Stimulated activated CD4-positive, alpha-beta T cell treated with anti-CD3 and anti-CD28 coated beads, Interleukin-2, amount 100 ng/mL, for 24 hours (primary cell): ENCODE measurements around the gene MUSTN1.

Experiments
- DNase-seq, 2 donors: peaks; one replicate each; pipeline ENCODE4 v3.0.0-alpha.2; 2020

The MUSTN1 gene

DNA sequence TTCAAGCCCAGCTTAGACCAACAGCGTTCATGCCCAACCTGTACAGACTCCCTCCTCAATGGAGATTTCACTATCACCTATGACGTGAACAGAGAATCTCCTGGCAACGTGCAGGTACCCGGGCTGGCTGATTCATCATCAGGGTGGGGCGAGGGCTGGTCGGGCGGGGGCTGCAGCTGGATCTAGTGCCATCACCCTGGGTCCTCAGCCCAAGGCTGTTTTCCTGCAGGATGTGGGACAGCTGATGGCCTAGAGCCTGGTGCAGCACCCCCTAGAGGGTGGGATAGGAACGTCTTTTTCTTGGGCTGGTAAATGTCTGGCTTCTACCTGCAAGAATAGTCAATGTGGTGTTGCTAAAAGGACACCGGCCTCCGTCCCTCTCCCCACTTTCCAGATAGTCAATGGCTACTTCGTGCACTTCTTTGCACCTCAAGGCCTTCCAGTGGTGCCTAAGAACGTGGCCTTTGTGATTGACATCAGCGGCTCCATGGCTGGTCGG lies 35.8 kb downstream of the MUSTN1 start:
- DNase-seq, result peak; percentile 21 to 33

DNA sequence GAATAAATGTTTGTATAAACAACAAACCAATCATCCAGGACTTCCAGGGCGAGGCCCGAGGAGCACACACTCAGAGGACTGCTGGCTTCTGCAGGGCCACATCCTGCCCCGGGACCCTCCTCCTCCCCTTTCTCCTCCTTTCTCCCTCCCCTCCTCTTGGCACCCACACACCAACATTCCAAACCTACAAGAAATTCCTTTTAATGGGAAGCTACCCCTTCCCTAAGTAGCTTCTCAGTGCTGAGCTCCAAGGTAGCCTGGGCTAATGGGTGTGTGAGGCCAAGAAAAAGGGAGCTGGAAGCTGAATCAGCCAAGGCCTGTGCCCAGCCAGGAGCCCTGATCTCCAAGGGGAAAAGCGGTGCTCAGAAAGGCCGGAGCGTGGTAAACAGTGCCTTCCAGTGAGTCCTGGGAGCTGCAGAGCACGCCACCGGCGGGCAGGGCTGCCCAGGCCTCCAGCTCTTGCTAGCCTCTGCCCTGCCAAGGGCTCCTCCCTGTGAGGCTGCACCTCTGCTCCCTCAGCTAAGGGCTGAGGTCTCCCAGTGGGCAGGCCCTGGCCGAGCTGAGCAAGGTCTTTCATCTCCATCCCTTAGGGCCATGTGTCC lies 36.3 kb downstream of the MUSTN1 start:
- no peak for DNase-seq

DNA sequence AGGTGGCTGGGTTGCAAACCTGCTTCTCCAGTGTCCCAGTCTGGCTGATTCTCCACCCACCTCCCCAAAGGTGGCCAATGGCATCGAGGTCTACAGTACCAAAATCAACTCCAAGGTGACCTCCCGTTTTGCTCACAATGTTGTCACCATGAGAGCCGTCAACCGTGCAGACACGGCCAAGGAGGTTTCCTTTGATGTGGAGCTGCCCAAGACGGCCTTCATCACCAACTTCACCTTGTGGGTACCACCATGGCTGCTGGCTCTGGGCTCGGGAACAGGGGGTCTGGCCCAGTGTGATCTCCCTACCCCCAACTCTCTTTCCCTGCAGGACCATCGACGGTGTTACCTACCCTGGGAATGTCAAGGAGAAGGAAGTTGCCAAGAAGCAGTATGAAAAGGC lies 38.4 kb downstream of the MUSTN1 start:
- no peak for DNase-seq

DNA sequence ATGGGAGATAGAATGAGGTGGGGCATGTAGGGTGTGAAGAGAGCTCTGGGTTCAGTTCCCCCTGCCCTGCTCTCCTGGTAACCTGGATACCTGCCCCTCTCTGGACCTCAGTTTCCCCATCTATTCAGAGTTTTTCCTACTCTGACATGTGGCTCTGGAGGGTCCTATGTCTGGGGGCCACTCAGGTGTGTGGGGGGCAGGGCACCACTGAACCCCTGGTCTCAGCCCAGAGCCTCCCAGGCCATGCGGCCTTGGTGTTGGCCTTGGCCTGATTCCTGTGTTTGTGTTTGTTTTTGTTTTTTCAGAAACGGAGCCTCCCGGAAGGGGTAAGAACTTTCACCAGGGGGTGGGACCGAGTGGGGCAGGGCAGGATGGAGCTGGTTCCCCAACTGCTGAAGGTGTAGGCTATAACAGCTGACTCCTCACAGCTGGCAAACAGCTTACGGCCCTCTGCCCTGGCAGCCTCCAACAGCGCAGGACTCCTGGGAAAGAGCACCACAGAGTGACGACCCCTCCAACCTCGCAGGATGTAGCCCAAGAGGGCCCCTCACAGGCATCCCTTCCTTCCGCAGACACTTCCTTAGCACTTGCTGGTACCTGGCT lies 39.4 kb downstream of the MUSTN1 start:
- no peak for DNase-seq

DNA sequence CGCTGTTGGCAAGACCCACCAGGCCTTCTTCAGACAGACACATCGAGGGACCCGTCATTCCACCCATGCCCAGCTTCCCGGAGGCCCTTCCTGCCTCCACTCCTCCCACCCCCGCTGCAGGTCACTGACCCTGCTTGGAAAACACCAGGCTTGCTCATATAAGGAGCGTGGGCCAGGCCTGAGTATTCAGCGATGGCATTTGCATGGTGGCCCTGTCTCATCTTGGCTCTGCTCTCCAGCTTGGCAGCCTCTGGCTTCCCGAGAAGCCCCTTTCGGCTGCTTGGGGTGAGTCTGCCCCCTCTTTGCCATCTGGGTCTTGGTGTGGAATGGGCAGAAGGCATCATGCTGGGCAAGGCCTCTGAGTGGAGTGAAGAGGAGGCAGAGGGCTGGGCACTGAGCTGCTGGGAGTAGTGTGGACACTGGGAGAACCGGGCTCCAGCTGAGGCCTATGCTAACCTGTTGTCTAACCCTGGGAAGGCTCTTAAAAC lies 40.2 kb downstream of the MUSTN1 start, which contains the start of gene ITIH3:
Gene ITIH3 (plus strand): TSS at position 185 of the 488 bp plus-strand sequence. CDS start 8 bp downstream, at position 193.
- DNase-seq, result no peak

DNA sequence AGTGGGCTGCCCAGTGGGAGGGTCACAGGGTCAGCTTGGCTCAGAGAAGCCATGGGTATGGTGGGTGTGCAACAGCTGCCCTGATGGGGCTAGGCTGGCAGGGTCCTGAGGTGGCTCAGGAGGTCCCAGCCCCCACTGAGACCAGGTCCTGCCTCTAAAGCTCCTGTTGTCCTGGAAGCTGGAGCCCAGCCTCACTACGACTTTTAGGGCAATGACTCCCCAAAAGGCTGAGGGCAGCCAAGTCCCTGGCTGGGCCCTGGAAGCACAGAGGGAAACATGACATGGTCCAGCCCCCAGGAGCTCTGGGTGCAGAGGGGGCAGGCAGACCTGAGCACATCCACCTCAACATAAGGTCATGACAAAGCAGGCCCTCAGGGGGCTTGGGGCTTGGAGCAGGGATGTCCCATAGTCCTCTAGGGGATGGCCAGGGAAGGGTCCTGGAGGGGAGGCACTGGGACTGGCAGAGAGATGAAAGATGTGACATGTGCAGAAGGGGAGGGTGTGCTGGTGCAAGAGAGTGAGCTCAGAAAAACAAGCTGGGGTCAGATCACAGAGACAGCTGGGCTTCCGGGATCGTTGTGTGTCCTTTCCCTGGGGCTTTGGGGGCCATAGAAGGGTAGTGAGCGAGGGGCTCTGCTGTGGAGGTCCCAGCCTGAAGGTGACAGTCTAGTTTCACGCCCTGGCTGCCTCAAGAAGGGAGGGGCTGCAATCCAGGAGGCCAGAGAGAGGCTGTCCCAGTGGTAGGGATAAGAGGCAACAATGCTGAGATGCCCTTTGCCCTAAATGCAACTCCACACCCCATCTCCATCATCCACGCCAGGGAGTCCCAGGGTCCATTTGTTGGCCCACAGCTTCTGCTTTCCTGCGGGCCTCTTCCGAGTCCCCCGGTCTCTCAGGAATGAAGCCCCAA lies 40.9 kb downstream of the MUSTN1 start:
- DNase-seq, result no peak

DNA sequence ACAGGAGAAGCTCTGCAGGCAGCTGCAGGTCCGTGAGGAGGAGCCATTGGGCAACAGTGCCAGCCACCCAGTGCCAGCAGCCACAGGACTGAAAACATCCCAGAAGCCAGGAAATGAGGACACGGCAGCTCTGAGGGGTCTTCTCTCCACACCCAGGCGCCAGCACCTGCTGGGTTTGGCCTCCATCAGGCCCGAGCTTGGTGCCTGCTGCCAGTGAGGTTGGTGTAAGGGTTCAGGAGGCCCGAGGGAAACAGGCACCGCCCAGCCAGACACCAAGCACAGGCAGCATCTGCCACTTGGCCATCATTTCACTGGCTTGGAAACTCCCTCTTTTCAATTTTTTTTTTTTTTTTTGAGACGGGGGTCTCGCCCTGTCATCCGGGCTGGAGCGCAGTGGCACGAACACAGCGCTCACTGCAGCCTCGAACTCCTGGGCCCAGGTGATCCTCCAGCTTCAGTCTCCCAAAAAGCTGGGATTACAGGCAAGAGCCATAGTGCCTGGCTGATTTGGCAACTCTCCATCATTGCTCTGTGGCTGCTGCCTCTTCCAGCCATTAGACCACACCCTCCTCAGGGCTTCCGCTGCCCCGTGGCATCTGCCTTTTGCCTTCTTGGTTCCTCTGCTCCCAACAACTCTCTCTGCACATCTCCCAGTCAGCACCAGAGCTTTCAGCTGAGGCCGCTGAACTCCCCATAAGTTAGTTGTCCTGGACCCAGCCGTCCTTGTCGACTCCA lies 41.7 kb downstream of the MUSTN1 start:
- no peak for DNase-seq

DNA sequence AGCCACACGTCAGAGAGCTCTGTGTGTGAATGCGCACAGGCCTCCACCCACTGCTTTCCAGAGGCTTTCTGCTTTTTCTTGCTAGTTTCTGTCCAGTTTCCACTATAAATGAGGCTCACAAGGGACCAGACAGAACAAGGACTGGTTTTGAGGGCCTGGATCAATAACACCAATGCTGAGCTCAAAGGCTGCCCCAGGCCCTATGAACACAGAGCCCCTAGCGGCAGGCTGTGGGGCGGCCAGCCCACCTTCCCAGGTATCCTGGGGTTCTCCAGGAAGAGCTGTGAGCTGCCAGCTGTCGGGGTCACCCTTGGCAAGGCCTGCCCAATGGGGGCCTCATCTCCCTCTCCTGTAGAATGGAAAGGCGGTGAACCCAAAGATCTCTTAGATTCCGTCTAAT lies 42.4 kb downstream of the MUSTN1 start:
- no peak for DNase-seq

DNA sequence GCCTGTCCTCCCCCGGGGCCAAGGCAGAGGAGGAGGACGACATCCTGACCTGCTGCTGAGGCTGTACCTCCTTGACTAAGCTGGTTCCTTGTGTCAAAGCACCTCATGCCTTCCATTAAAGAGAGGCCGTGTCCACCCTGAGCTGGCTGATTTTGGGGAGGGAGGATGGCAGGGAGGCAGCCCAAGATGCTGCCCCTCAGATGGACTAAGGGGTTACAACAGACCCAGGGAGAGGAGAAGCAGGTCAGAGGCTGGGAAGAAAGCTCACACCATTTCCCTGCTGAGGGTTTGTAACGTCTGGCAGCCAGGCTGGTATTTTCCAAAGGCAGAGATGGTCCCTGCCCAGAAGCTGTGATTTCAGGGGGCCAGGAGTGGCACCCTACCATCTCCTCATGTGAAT lies 42.9 kb downstream of the MUSTN1 start:
- DNase-seq, result no peak

DNA sequence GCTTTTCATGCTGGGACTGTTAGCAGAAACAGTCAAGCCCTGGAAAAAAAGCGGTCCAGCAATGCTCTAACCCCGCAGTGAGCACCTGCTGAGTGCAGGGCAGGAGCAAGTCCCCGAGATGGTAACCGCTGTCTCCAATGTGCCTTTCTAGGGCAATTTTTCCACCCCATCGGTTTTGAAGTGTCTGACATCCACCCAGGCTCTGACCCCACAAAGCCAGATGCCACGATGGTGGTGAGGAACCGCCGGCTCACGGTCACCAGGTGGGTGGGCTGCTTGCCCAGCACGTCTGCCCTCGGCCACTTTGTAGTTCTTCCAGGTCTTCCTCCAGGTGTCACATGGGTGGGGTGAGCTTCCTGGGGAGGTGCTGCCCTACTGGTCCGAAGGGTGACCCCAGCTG lies 43.5 kb downstream of the MUSTN1 start:
- DNase-seq, result no peak

DNA sequence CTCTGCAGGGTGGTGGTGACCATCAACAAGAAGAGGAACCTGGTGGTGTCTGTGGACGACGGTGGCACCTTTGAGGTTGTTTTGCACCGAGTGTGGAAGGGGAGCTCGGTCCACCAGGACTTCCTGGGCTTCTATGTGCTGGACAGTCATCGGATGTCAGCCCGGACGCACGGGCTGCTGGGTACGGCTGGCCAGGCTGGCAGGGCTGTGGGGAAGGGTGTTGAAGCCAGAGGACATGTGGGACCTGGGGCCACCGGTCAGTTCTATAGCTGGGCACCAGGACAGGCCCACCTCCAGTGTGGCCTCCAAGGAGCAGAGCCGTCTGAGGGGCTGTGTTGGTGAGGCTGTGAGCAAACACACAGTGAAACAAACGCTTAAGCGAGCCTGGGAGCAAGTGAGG lies 44.1 kb downstream of the MUSTN1 start:
- DNase-seq, result no peak

DNA sequence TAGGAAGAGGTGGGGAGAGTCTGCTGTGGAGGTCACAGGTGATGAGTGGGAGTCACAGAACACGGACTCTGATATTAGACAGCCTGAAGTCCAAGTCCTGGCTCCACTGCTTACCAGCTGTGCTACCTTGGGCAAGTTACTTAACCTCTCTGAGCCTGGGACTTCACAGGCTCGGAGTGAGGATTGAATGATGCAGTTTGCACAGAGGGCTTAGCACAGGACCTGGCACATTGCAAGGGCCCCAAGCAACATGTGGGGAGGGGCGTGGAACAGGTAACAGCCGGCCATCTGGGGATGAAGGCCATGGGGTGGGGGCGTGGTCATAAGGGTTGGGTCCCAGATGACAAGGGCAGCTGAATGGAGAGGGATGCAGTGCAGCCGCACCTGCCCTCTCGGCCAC lies 44.5 kb downstream of the MUSTN1 start:
- DNase-seq, result no peak

DNA sequence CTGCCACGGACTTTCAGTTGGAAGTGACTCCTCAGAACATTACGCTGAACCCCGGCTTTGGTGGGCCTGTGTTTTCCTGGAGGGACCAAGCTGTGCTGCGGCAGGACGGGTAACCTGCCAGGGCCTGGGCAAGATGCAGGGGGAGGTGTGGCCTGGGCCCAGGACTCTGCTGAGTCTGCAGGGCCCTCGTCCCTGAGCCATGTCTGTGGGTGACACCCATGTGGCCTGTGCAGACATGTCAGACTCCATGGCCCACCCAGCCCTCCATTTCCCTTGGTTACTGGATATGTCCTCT lies 45.1 kb downstream of the MUSTN1 start:
- DNase-seq, result no peak

DNA sequence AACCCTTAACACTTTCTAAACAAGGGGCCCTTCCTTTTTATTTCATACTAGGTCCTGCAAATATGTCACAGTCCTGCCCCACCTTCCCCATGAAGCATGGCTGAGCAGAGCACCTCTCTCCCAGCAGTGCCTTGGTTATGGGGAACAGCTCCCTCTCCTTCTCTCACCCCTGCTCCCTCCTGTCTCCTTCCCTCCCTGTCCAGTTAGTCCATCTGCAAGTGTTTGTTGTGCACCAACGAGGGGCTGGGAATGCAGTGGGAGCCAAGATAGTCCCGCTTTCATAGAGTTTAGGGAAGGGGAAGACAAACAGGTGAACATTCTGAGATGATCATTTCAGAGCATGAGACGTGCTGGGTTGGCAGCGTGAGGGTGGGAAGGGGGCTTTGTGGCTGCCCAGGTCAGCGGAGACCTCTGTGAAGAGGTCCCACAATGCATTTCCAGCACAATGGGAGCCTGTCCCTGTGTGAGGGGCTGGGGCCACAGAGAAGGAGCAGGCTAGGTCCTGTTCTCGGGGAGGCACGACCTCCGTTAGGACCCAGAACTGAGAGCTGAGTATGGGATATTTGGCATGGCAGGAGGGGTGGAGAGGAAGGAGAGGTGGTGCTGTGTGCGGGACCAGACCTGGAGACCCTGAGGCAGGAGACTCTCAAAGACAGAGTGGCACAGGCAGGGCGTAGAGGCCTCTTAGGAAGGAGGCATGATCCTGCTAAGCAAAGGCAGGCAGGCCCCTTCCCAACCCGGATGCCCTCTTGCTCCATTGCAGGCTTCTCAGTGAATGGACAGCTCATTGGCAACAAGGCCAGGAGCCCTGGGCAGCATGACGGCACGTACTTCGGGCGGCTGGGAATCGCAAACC lies 45.7 kb downstream of the MUSTN1 start:
- DNase-seq, result no peak

DNA sequence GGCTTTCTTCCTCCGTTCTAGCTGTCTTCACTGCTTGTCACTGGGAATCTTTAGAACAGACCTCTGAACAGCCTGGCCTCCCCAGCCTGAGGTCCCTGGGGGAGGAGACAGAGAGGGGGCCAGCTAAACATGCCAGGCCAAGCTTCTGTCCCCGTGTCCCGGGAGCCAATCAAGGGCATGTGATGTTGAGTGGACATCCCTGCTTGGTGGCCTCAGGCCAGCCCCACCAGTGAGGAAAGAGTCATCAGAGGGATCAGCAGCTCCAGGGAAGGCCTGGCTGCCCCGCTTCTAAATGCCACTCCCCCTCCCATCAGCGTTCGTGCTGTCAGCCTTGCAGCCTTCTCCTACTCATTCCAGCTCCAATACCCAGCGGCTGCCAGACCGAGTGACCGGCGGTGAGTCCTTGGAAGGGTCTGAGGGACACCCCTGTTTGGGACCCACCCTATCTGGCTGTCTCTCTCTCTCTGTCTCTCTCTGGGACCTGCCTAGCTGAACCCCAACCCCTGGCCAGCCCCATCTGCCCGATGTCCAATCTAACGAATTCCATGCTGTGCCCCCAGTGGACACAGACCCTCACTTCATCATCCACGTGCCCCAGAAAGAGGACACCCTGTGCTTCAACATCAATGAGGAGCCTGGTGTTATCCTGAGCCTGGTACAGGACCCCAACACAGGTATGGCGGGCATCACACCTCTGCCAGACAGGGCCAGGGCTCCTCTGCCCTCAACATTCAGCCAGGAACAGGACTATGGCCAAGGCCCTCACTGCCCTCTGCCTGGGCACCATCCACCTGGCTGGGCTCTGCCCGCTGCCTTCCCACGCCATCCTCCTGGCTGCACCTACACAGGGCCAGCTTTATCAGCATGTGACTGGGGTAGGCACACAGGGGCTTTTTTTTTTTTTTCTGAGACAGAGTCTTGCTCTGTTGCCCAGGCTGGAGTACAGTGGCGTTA lies 46.9 kb downstream of the MUSTN1 start:
- DNase-seq, result no peak

DNA sequence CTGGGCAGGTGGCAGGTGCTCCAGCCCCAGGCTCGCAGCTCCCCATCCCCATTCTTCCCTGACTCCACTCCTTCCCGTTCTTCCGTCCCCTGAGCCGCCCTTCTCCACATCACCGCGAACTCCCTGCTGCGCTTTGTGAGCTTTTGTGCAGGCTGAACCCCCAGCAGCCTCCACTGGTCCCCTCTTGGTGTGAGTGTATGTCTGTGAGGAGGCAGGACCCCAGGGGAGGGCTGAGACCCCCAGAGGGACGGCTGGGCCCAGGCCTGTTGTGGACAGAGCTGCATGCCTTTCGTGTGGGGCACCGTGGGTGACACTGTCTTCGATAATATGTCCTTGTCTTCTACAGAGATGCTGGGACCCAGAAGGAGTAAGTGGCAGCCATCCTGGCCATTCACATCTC lies 47.6 kb downstream of the MUSTN1 start:
- no peak for DNase-seq

DNA sequence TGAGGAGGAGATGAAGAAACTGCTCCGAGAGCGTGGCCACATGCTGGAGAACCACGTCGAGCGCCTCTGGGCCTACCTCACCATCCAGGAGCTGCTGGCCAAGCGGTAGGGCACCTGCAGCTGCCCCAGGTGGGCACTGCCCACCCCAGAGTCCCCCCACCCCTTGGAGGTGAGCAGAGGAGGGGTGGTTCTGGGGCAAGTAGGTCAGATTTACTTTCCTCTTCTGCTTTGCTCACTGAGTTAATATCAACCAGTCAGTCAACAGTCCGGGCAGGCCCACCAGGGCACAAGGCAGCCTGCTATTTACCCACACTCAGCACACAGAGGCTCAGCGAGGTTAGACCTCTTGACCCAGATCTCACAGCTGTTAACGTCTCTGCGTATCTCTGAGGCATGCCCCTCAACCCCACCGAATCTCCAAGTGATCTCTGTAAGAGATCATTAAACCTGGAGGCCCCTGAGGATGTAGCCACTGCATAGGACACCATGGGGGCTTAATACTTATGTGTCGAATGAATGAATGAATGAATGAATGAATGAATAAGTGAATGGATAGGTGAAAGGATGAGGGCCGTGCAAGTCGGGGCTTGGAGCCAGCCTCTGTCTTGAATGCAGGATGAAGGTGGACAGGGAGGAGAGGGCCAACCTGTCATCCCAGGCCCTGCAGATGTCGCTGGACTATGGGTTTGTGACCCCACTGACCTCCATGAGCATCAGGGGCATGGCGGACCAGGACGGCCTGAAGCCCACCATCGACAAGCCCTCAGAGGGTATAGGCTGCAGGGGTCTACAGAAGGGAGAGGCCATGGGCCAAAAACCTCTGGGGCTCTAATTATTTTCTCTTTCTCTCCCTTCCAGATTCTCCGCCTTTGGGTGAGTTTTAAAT lies 48.2 kb downstream of the MUSTN1 start:
- no peak for DNase-seq

DNA sequence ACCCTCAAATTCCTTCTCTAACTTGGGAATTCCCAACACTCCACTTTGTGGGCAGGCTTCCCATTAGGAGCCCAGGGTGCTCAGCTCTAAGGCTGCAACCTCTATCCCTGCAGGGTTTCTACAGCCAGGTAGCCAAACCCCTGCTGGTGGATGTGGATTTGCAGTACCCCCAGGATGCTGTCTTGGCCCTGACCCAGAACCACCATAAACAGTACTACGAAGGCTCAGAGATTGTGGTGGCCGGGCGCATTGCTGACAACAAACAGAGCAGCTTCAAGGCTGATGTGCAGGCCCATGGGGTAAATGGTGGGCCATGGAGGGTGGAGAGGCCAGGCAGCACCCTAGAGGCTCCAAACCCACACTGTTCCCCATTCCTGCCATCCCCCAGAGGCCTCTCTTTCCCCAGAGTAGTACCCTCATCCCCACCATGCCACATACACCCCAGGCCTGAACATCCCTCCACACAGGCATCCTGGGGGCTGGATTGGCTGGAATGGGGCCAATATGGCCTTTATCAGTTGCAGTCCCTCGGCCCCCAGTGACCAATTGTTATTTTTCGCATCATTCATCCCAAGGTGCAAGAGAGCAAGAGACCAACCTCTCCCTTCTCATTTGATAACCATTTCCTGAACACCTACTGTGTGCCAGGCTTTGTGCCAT lies 49.8 kb downstream of the MUSTN1 start:
- DNase-seq, result no peak

DNA sequence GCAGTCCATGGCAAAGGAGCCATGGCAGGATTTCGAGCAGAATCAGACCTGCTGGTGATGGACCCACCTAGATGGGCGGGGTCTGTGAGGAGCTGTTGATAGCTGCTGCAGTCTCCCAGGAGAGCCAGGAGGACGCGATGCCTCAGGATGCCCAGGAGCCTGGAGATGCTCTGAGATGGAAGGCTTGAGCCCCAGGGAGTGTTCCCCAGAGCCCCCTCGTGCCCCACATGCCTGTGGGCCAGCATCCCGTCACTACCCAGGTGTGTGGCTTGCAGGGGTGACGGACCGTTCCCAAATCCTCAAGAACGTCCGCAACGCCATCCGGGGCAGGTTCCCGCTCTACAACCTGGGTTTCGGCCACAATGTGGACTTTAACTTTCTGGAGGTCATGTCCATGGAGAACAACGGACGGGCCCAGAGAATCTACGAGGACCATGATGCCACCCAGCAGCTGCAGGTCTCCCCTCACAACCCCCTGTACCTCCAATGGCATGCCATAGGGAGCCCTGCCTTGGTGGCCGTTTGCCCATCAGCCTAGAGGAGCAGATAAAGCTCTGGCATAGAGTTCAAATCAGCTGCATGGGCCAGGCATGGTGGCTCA lies 50.7 kb downstream of the MUSTN1 start:
- DNase-seq, result no peak
